Measurements from ENCODE around the gene NOTCH2. TPM values are rescaled to one million over a fixed set of nuclear protein-coding genes. Genes with fewer than 3 reads are reported as not detected.

NOTCH2 gene
- total and polyA plus RNA-seq, 3 donors from 2014 or later: 77.8 to 256 (median 173) TPM

DNA sequence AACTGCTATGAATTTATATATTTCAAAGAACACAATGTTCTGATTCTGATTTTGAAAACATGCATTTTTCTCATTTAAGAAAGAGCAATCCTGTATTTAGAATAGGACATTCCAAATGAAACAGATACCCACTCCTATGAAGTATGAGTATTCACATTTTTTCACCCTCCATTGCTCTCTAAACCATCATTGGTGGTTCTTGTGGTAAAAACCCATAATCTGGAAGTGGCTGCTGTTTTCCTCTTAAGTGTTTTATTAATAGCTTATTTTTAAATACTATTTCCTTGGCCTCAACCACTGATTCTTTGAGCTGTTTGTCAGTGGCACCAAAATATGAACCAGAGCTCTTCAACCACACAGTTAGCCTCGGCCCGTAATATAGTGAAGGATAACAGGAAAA is 113.2 kb downstream of the NOTCH2 start:
- H3K9me3 ChIP-seq: no peaks in the 10 kb centered on the region
- WGBS, 2 donors: 72 to 89% methylated on average over 2 of the region's 2 CpGs
- DNase-seq: no peak
- intact Hi-C loops (cut with DNase I; ENCODE audit: low total_unique reads): no loop called here
- H3K4me3 ChIP-seq: no peak overlapping the region
- no peak for TF ChIP-seq POLR2A (IDR thresholded peaks at IDR 0.05)
- TF ChIP-seq, protein P1, sequence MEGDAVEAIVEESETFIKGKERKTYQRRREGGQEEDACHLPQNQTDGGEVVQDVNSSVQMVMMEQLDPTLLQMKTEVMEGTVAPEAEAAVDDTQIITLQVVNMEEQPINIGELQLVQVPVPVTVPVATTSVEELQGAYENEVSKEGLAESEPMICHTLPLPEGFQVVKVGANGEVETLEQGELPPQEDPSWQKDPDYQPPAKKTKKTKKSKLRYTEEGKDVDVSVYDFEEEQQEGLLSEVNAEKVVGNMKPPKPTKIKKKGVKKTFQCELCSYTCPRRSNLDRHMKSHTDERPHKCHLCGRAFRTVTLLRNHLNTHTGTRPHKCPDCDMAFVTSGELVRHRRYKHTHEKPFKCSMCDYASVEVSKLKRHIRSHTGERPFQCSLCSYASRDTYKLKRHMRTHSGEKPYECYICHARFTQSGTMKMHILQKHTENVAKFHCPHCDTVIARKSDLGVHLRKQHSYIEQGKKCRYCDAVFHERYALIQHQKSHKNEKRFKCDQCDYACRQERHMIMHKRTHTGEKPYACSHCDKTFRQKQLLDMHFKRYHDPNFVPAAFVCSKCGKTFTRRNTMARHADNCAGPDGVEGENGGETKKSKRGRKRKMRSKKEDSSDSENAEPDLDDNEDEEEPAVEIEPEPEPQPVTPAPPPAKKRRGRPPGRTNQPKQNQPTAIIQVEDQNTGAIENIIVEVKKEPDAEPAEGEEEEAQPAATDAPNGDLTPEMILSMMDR (IDR thresholded peaks at IDR 0.05): no peak
- no peaks in the 10 kb centered on the region for H3K27me3 ChIP-seq
- H3K4me1 ChIP-seq: no peaks in the 10 kb centered on the region
- no peak overlapping the region for H3K27ac ChIP-seq
- H3K36me3 ChIP-seq (ENCODE audit: low read depth, missing control alignments): no peaks in the 10 kb centered on the region

DNA sequence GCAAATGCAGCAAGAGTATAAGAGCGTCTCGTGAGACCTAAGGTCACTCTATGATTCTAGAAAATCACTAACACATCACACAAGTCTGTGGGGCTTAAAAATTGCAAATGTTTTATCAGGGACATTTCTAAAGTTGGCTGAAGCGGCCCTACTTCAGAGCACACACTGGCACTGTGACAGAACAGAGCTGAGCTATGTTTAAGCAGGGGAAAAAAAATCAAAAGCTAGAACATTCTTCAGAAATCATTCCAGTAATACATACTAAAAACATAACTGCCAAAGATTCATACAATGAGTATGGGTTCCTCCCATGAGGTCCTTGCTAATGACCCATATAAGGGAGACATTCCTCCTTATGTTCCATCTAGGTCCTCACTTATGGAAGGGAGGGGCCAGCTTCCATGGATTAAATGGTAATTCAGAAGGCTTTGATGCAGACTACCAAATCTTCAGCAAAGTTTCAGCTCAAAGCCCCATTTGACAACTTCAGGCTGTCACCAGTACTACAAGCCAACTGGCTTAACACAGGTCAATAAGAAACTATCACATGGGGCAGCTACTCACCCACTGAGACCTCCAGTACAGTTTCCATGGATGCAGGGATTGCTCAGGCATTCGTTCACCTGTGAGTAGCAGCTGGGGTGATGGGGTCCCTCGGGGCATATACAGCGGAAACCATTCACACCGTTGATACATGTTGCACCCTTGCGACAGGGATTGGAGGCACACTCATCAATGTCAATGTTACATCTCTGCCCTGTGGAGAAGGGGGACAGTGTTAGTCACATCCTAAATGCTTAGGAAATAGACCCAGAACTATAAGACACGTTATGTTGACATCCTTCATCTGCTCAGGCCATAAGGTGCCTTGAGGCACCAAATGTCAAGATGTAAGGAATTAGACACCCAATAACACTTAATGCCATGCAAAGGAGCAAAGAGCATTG is 114.7 kb downstream of the NOTCH2 start:
- Histone ChIP-seq H3K4me3 (no peak overlapping the region), H3K27me3 (no peaks in the 10 kb centered on the region), H3K27ac (peak overlapping the region in 1 of 2 donors; percentile 22), H3K9me3 (no peaks in the 10 kb centered on the region), H3K36me3 (ENCODE audit: low read depth, missing control alignments) (no peaks in the 10 kb centered on the region), H3K4me1 (peaks cover 3% of the 10 kb centered on the region)
- 71 to 76% methylated on average over 9 of the region's 9 CpGs for WGBS, 2 donors
- intact Hi-C loops (cut with DNase I; ENCODE audit: low total_unique reads): no loop called here
- peak; percentile 43 for DNase-seq
- TF ChIP-seq, protein P1 (IDR thresholded peaks at IDR 0.05): no peak
- no peak for TF ChIP-seq POLR2A (IDR thresholded peaks at IDR 0.05)

DNA sequence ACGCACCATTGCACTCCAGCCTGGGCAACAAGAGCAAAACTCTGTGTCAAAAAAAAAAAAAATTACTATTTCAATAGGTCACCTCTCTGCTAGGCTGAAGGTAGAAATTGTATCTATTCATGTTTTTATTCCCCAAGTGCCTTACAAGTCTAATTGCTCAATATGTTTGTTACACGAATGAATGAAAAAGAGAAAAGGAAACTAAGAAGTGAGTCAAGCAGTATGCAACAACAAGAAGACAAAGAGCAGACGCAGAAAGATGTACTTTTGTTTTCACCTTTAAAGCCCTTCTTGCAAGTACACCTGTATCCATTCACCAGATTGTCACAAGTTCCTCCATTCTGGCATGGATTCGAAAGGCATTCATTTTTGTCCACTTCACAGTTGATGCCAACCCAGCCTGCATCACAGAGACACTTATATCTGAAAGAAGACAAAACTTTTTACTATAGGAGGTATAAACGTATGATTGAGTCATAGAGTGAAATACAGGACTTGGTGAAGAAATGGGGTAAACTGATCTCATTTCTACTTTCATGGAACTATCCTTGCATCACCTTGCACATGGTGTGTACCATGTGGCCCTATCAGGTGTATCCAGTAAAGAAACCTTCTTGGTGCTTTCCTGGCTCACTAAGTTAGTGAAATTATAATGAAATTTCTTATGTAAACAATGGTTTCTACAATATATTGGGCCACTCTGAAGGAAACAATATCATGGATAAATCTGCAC is 116.0 kb downstream of the NOTCH2 start:
- intact Hi-C loops (cut with DNase I; ENCODE audit: low total_unique reads): no loop called here
- Histone ChIP-seq H3K27ac (no peak overlapping the region), H3K36me3 (ENCODE audit: low read depth, missing control alignments) (no peaks in the 10 kb centered on the region), H3K4me1 (peaks cover 17% of the 10 kb centered on the region), H3K4me3 (no peak overlapping the region), H3K9me3 (no peaks in the 10 kb centered on the region), H3K27me3 (no peaks in the 10 kb centered on the region)
- DNase-seq: no peak
- WGBS, 2 donors: 87 to 91% methylated on average over 5 of the region's 5 CpGs
- TF ChIP-seq, protein P1 (IDR thresholded peaks at IDR 0.05): no peak
- TF ChIP-seq POLR2A (IDR thresholded peaks at IDR 0.05): no peak

GRCh38 chr1:119952496-119952895 is 117.0 kb downstream of the NOTCH2 start:
- no peaks in the 10 kb centered on the region for H3K27me3 ChIP-seq
- no peak for DNase-seq
- H3K36me3 ChIP-seq (ENCODE audit: low read depth, missing control alignments): no peaks in the 10 kb centered on the region
- TF ChIP-seq, protein P1 (IDR thresholded peaks at IDR 0.05): no peak
- no peak for TF ChIP-seq POLR2A (IDR thresholded peaks at IDR 0.05)
- no peaks in the 10 kb centered on the region for H3K9me3 ChIP-seq
- intact Hi-C loops (cut with DNase I; ENCODE audit: low total_unique reads): no loop called here
- no peak overlapping the region for H3K27ac ChIP-seq
- peaks cover 17% of the 10 kb centered on the region for H3K4me1 ChIP-seq
- no peak overlapping the region for H3K4me3 ChIP-seq
- WGBS, 2 donors: 91 to 93% methylated on average over 5 of the region's 5 CpGs
